Body of pancreas (tissue), 4 donors: ENCODE data around the gene TRAF5.

ENCODE experiments used
- POLR2A ChIP-seq, 3 donors: fragments of 450-650 bp; IDR thresholded peaks; one replicate each; pipeline ENCODE4 v1.6.1; 2016; ENCODE audit warnings: antibody characterized with exemption in 3 of 3, mild to moderate bottlenecking in 2 of 3
- TF ChIP-seq, protein P1 (sequence below), 7 experiments: fragments of 450-650 bp in 4 of 7; fragments of 200-600 bp in 3 of 7; sonication (generic) in 3 of 7; IDR thresholded peaks; one replicate each; pipeline ENCODE4 v1.5.1; 2016 to 2019; ENCODE audit warnings: antibody characterized with exemption in 7 of 7

DNA sequence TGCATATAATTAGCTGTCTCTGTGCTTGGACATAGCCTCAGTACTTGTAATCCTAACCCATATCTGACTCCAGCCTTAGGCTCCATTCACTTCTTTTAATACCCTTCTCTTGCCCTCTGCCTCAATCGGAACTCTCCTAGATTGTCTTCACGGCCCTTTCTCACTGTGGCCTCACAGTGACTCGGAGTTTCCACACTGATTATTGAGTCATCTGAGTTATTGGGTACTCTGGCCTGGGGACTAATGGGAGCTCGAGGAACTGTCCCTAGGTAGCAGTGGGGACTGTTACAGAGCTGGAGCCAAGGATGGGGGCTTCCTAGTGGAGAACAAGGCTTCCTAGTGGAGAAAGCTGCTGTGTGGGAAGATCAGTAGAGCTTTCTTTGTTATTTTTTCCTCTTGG is 17.0 kb downstream of the TRAF5 start:
- TF ChIP-seq, protein P1, sequence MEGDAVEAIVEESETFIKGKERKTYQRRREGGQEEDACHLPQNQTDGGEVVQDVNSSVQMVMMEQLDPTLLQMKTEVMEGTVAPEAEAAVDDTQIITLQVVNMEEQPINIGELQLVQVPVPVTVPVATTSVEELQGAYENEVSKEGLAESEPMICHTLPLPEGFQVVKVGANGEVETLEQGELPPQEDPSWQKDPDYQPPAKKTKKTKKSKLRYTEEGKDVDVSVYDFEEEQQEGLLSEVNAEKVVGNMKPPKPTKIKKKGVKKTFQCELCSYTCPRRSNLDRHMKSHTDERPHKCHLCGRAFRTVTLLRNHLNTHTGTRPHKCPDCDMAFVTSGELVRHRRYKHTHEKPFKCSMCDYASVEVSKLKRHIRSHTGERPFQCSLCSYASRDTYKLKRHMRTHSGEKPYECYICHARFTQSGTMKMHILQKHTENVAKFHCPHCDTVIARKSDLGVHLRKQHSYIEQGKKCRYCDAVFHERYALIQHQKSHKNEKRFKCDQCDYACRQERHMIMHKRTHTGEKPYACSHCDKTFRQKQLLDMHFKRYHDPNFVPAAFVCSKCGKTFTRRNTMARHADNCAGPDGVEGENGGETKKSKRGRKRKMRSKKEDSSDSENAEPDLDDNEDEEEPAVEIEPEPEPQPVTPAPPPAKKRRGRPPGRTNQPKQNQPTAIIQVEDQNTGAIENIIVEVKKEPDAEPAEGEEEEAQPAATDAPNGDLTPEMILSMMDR (IDR thresholded peaks at IDR 0.05): no peak
- no peak for TF ChIP-seq POLR2A (IDR thresholded peaks at IDR 0.05)
